Cardiac muscle cell (in vitro differentiated cells and primary cell): ENCODE results near the gene CALCB. TPM values are rescaled to one million over a fixed set of nuclear protein-coding genes. Genes with fewer than 3 reads are reported as not detected.

ENCODE experiments used
- DNase-seq, 2 donors: peaks; one replicate each; pipeline versions ENCODE4 v3.0.0 to v3.0.0-alpha.2; 2010 to 2017; ENCODE audit warnings: low read depth in 1 of 2, low spot score in 1 of 2
- H3K27ac ChIP-seq: fragments of 200-600 bp; sonication (generic); 2 replicates; pipeline ENCODE4 v1.5.1; 2016
- H3K27me3 ChIP-seq: fragments of 200-600 bp; sonication (generic); 2 replicates; pipeline ENCODE4 v1.6.0; 2016; ENCODE audit warnings: control low read depth
- H3K36me3 ChIP-seq: fragments of 200-600 bp; sonication (generic); 2 replicates; pipeline ENCODE4 v1.5.1; 2016; ENCODE audit warnings: control low read depth
- H3K4me1 ChIP-seq: fragments of 200-600 bp; sonication (generic); 2 replicates; pipeline ENCODE4 v1.8.1; 2017; ENCODE audit warnings: low read depth, mild to moderate bottlenecking, mixed run types
- H3K4me3 ChIP-seq: fragments of 200-600 bp; sonication (generic); 2 replicates; pipeline ENCODE4 v1.5.1; 2016; ENCODE audit warnings: mild to moderate bottlenecking
- H3K9me3 ChIP-seq: fragments of 200-600 bp; sonication (generic); 2 replicates; pipeline ENCODE4 v1.5.1; 2017; ENCODE audit warnings: low read depth, mild to moderate bottlenecking, control low read depth
- CTCF ChIP-seq: IDR thresholded peaks from 2 replicates; pipeline ENCODE4 v1.5.1; 2012; ENCODE audit warnings: low read depth, mild to moderate bottlenecking, low read length
- polyA plus RNA-seq: library from polyadenylated mRNA; unstranded; fragments of >200 nt; fragmentation: Nextera tagmentation; extraction: Ambion mirVana; gene quantifications from 2 replicates; pipeline ENCODE4 v1.2.1, GENCODE V29; 2016
- total RNA-seq: library from RNA; depleted of rRNA; stranded (reverse); fragments of >200 nt; gene quantifications from 2 replicates; pipeline ENCODE4 v1.2.3, GENCODE V29; 2016

Gene CALCB
- total and polyA plus RNA-seq, 2 experiments from 2014 or later, result 0.81 TPM; not detected in 1

- no peak overlapping the region for H3K27ac ChIP-seq
- H3K4me3 ChIP-seq, result no peak overlapping the region
- DNase-seq, result peak; percentile 78 to 79
- peaks cover 17% of the 10 kb centered on the region for H3K27me3 ChIP-seq
- H3K36me3 ChIP-seq, result no peaks in the 10 kb centered on the region
- no peaks in the 10 kb centered on the region for H3K9me3 ChIP-seq
- no peaks in the 10 kb centered on the region for H3K4me1 ChIP-seq
- peak; percentile 97 for TF ChIP-seq CTCF
Measured at GRCh38 chr11:15101072-15101709, 27.8 kb downstream of the CALCB start.

- Histone ChIP-seq H3K27ac (no peak overlapping the region), H3K36me3 (no peaks in the 10 kb centered on the region), H3K27me3 (peaks cover 14% of the 10 kb centered on the region), H3K9me3 (no peaks in the 10 kb centered on the region), H3K4me1 (no peaks in the 10 kb centered on the region), H3K4me3 (no peak overlapping the region)
- no peak for DNase-seq
- TF ChIP-seq CTCF, result no peak
Measured at GRCh38 chr11:15104166-15104565, 30.8 kb downstream of the CALCB start.

- no peak overlapping the region for H3K4me3 ChIP-seq
- no peak for TF ChIP-seq CTCF
- H3K27ac ChIP-seq, result no peak overlapping the region
- H3K9me3 ChIP-seq, result no peaks in the 10 kb centered on the region
- no peaks in the 10 kb centered on the region for H3K4me1 ChIP-seq
- peak in 1 of 2 donors; percentile 43 for DNase-seq
- H3K27me3 ChIP-seq, result no peaks in the 10 kb centered on the region
- no peaks in the 10 kb centered on the region for H3K36me3 ChIP-seq
Measured at GRCh38 chr11:15106201-15106965, 33.0 kb downstream of the CALCB start.

- no peak overlapping the region for H3K4me3 ChIP-seq
- DNase-seq, result no peak
- no peak for TF ChIP-seq CTCF
- H3K27me3 ChIP-seq, result no peaks in the 10 kb centered on the region
- no peak overlapping the region for H3K27ac ChIP-seq
- no peaks in the 10 kb centered on the region for H3K9me3 ChIP-seq
- H3K4me1 ChIP-seq, result no peaks in the 10 kb centered on the region
- H3K36me3 ChIP-seq, result no peaks in the 10 kb centered on the region
Measured at GRCh38 chr11:15107730-15108515, 34.5 kb downstream of the CALCB start.

GRCh38 chr11:15108592-15109130, 35.3 kb downstream of the CALCB start:
- no peak for TF ChIP-seq CTCF
- H3K36me3 ChIP-seq, result no peaks in the 10 kb centered on the region
- no peak overlapping the region for H3K4me3 ChIP-seq
- no peak overlapping the region for H3K27ac ChIP-seq
- H3K4me1 ChIP-seq, result no peaks in the 10 kb centered on the region
- H3K27me3 ChIP-seq, result peaks cover 5% of the 10 kb centered on the region
- DNase-seq, result no peak
- H3K9me3 ChIP-seq, result no peaks in the 10 kb centered on the region
